GM12874 (cell line): ENCODE results near the gene GABARAPL2.

ENCODE experiments used
- CTCF ChIP-seq: IDR thresholded peaks from 2 replicates; pipeline ENCODE4 v1.5.1; 2011; ENCODE audit warnings: low read depth, mild to moderate bottlenecking, control low read depth, low read length, moderate library complexity; ENCODE audit not compliant: insufficient read depth

GABARAPL2 gene

DNA sequence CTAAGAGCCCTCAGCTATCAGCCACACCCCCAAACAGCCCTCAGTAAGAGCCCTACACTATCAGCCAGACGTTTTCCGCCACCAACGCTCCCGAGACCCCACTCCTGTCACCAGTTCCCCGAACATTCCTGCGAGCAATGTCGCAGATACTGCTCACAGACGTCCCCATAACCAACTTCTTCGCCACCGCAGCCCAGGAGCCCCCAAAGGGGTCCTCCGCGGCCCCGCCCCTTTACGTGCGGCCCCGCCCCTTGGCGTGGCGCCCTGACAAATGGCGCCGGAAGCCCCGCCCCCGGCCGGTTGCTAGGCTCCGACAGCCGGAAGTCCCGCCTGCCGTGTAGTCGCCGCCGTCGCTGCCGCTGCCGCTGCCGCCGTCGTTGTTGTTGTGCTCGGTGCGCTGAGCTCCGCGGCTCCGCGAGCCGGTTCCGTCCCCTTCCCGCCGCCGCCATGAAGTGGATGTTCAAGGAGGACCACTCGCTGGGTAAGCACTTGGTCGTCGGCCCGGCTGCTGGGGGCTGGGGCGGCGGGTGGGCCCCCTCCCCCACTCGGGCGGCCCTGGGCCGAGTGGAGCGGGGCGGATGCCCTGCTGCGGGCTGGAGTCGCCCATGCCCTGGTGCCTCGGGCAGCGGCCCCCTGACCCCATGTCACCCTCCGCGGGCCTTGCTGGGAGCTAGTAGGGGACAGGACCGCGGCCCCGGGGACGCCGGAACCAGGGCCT is at the start of gene GABARAPL2:
GABARAPL2 (plus strand) TSS at position 340 of the 718 bp plus-strand sequence; CDS start at position 448, 108 bp downstream.
- no peak for TF ChIP-seq CTCF

DNA sequence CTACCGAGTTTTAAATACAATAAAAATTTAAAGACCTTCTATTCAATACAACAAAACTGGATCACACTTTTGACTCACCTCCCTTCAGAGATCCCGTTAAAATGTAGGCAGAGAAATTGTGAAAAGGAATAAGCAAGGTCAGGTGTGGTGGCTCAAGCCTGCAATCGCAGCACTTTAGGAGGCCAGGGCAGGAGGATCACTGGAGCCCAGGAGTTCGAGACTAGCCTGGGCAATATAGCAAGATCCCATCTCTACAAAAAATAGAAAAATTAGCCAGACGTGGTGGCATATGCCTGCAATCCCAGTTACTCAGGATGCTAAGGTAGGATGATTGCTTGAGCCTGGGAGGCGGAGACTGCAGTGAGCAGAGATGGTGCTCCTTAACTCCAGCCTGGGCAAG is 47.0 kb upstream of the GABARAPL2 start:
- no peak for TF ChIP-seq CTCF

GRCh38 chr16:75526032-75526790 is 40.0 kb upstream of the GABARAPL2 start:
- TF ChIP-seq CTCF = no peak

DNA sequence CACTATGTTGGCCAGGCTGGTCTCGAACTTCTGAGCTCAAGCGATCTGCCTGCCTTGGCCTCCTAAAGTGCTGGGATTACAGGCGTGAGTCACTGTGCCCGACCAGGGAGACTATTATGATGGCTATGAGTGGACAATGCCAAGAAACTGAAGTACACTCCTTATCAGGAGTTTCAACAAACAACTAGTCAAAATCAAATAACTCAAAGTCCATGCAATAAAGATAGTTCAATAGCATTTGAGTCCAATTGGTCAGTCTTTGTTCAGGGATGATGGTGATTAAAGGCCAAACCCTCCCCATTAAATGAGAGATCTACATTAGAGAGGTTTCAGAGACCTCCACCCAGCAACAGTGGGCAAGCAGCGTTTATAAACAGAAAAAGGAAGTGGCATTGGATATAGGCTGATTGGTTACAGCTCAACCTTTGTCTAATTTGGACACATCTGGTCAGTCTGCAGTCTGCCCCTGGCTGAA is 38.3 kb upstream of the GABARAPL2 start:
- no peak for TF ChIP-seq CTCF

- no peak for TF ChIP-seq CTCF
These were observed 36.9 kb upstream of the GABARAPL2 start for GRCh38 chr16:75529056-75529905.

GRCh38 chr16:75529959-75530358 is 36.2 kb upstream of the GABARAPL2 start:
- TF ChIP-seq CTCF = no peak
